HEK293T (cell line): Measurements from ENCODE around the gene WRAP53.

Experiments
- CTCF ChIA-PET: fragments of 350-600 bp; formaldehyde crosslinking; extraction: SDS; loops from one replicate; lab custom pipeline; 2021; ENCODE audit warnings: antibody characterized with exemption, inconsistent platforms; lab: Yijun Ruan, JAX
- POLR2A ChIA-PET: fragments of 350-600 bp; formaldehyde crosslinking; extraction: SDS; loops from one replicate; lab custom pipeline; 2020; ENCODE audit warnings: antibody characterized with exemption, inconsistent platforms; lab: Yijun Ruan, JAX
- DNase-seq: peaks from one replicate; pipeline ENCODE4 v3.0.0; 2012; ENCODE audit warnings: mixed read lengths; ENCODE audit errors: extremely low spot score
- ARNT ChIP-seq: fragments of 450-650 bp; IDR thresholded peaks from 2 replicates; pipeline ENCODE4 v1.6.1; 2017; ENCODE audit warnings: mild to moderate bottlenecking
- BHLHE40 ChIP-seq: fragments of 450-650 bp; IDR thresholded peaks from 2 replicates; pipeline ENCODE4 v1.6.1; 2016; ENCODE audit warnings: mild to moderate bottlenecking, moderate library complexity, borderline replicate concordance
- CTBP1 ChIP-seq: fragments of 450-650 bp; IDR thresholded peaks from 2 replicates; pipeline ENCODE4 v1.6.1; 2016; ENCODE audit warnings: borderline replicate concordance
- ELF4 ChIP-seq: fragments of 450-650 bp; IDR thresholded peaks from 2 replicates; pipeline ENCODE4 v1.6.1; 2017; ENCODE audit warnings: antibody characterized with exemption
- FOXA1 ChIP-seq: fragments of 450-650 bp; IDR thresholded peaks from 2 replicates; pipeline ENCODE4 v1.6.1; 2016; ENCODE audit warnings: mild to moderate bottlenecking
- FOXK2 ChIP-seq: fragments of 450-650 bp; IDR thresholded peaks from 2 replicates; pipeline ENCODE4 v1.6.1; 2016; ENCODE audit warnings: mild to moderate bottlenecking
- FOXM1 ChIP-seq: fragments of 450-650 bp; IDR thresholded peaks from 2 replicates; pipeline ENCODE4 v1.6.1; 2017; ENCODE audit warnings: mild to moderate bottlenecking, borderline replicate concordance
- HDGF ChIP-seq: fragments of 450-650 bp; IDR thresholded peaks from 2 replicates; pipeline ENCODE4 v1.6.1; 2017; ENCODE audit warnings: antibody characterized with exemption, borderline replicate concordance
- L3MBTL2 ChIP-seq: fragments of 450-650 bp; conservative IDR thresholded peaks from 2 replicates; pipeline ENCODE4 v1.6.1; 2016; ENCODE audit warnings: mild to moderate bottlenecking
- LEF1 ChIP-seq: fragments of 450-650 bp; IDR thresholded peaks from 2 replicates; pipeline ENCODE4 v1.6.1; 2017; ENCODE audit warnings: mild to moderate bottlenecking, borderline replicate concordance
- NFRKB ChIP-seq: fragments of 450-650 bp; IDR thresholded peaks from 2 replicates; pipeline ENCODE4 v1.6.1; 2016; ENCODE audit warnings: mild to moderate bottlenecking, moderate library complexity
- SP1 ChIP-seq: fragments of 450-650 bp; IDR thresholded peaks from 2 replicates; pipeline ENCODE4 v1.6.1; 2017
- SUZ12 ChIP-seq: fragments of 450-650 bp; IDR thresholded peaks from 2 replicates; pipeline ENCODE4 v1.6.1; 2016; ENCODE audit warnings: mild to moderate bottlenecking
- TARDBP ChIP-seq: fragments of 450-650 bp; IDR thresholded peaks from 2 replicates; pipeline ENCODE4 v1.6.1; 2016
- ZNF384 ChIP-seq: fragments of 450-650 bp; IDR thresholded peaks from 2 replicates; pipeline ENCODE4 v1.6.1; 2016
- TF ChIP-seq, protein P1 (sequence below): fragments of 450-650 bp; IDR thresholded peaks from 2 replicates; pipeline ENCODE4 v1.6.1; 2016

WRAP53 gene

DNA sequence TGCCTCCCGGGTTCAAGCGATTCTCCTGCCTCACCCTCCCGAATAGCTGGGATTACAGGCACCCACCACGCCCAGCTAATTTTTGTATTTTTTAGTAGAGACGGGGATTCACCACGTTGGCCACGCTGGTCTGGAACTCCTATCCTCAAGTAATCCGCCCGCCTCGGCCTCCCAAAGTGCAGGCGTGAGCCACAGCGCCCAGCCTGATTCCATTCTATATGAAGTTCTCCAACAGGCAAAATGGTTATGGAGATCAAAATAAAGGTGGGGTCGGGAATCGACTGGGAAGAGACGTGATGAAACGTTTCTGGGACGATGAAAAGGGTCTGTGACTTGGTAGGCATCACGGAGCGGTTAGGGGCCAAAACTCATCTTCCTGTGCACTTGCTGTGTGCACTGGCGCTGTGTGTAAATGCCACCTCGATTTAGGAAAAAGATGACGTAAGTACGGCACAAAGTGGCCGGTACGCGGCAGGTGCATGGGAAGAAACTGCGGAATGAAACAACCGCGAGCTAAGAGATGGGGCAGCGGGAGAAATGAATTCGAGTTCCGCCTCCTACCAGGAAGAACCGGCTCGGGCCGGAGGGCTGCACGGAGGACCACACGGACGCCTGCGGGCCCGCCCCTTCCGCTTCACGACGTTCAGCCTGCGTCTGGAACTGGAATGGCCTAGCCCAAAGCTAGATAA is 2.6 kb upstream of the WRAP53 start:
- TF ChIP-seq ZNF384 (no peak), CTBP1 (0 out of 2 replicates have a peak, but pooled peaks have one; percentile 21), BHLHE40 (no peak), NFRKB (no peak), FOXA1 (no peak), TARDBP (no peak), FOXK2 (no peak), HDGF (no peak), FOXM1 (no peak), SUZ12 (no peak), ARNT (no peak), L3MBTL2 (peak; percentile 55), LEF1 (no peak)
- TF ChIP-seq, protein P1, sequence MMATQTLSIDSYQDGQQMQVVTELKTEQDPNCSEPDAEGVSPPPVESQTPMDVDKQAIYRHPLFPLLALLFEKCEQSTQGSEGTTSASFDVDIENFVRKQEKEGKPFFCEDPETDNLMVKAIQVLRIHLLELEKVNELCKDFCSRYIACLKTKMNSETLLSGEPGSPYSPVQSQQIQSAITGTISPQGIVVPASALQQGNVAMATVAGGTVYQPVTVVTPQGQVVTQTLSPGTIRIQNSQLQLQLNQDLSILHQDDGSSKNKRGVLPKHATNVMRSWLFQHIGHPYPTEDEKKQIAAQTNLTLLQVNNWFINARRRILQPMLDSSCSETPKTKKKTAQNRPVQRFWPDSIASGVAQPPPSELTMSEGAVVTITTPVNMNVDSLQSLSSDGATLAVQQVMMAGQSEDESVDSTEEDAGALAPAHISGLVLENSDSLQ = no peak
- ChIA-PET POLR2A (interaction anchor here (0.6 to 7.9 kb wide), 25 partner anchors 11 to 356 kb away, joined by 3 to 236 read pairs (median 10); partner anchors contain the start of genes ATP1B2, DNAH2, EFNB3 and FXR2), CTCF (interaction anchor here (0.5 to 6.0 kb wide), 4 partner anchors 13 to 52 kb away, joined by 3 to 81 read pairs (median 3); partner anchors contain the start of gene SHBG)
- DNase-seq = peak; percentile 84

DNA sequence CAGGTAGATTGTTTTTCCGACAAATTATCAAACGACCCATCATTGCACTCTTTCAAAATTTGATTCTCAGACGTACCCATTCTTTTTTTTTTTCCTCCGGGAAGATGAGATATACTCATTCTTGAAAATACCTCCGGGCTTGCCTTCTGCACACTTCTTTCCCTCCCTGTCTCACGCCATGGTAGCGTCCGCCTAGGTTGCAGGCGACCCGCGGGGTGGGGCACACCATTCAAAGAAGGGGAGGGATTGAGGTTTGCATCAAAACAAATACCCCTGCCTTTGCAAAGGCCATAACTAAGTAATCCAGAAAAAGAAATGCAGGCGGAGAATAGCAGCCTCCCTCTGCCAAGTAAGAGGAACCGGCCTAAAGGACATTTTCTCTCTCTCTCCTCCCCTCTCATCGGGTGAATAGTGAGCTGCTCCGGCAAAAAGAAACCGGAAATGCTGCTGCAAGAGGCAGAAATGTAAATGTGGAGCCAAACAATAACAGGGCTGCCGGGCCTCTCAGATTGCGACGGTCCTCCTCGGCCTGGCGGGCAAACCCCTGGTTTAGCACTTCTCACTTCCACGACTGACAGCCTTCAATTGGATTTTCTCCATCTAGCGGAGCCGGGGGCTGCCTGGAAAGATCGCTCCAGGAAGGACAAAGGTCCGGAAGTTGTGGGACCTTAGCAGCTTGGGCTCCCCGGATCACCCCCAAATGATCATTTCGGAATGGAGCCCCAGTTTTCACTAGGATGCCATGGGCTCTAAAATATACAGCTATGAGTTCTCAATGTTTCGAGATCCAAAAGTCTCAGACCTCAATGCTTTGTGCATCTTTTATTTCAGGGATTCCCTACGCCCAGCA is 1.8 kb upstream of the WRAP53 start:
- ChIA-PET POLR2A (interaction anchor here (0.6 to 7.9 kb wide), 34 partner anchors 11 to 472 kb away, joined by 3 to 236 read pairs (median 8); partner anchors contain the start of genes ATP1B2, CD68, DNAH2 and EFNB3), CTCF (interaction anchor here (0.5 to 6.0 kb wide), 10 partner anchors 12 to 106 kb away, joined by 3 to 81 read pairs (median 4); partner anchors contain the start of genes DNAH2, EFNB3, SAT2 and SHBG)
- TF ChIP-seq NFRKB (peak; percentile 19; the same call in 1 of the 2 replicates), BHLHE40 (peak; percentile 98), SP1 (peak; percentile 4; the same call in 1 of the 2 replicates), HDGF (no peak), L3MBTL2 (no peak), ELF4 (peak; percentile 93)
- peak; percentile 72 for DNase-seq

DNA sequence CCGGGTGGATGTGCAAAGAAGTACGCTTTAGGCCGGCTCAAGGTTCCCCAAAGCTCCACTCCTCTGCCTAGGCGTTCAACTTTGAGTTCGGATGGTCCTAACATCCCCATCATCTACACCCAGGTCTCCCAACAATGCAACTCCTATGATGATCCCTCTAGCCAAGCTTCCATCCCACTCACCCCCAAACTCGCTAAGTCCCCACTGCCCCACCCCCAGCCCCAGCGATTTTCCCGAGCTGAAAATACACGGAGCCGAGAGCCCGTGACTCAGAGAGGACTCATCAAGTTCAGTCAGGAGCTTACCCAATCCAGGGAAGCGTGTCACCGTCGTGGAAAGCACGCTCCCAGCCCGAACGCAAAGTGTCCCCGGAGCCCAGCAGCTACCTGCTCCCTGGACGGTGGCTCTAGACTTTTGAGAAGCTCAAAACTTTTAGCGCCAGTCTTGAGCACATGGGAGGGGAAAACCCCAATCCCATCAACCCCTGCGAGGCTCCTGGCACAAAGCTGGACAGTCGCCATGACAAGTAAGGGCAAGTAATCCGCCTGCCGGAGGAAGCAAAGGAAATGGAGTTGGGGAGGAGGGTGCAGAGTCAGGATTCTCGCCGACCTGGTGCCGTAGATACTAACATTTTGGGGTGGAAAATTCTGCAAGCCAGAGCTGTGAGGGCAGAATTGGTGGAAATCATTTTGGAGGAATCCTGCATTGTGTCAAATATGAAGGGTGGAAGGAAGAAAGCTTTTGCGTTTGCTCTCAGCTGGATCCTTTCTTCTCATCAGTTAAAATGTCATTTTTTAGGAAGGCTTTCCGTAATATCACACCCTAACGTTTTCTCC is 987 bp upstream of the WRAP53 start, which contains the start of gene TP53:
TSS of gene TP53 (minus strand) at position 419 of the 836 bp plus-strand sequence. CDS start 10,896 bp downstream, outside the sequence.
- ChIA-PET POLR2A (interaction anchor here (0.6 to 7.9 kb wide), 42 partner anchors 9 to 473 kb away, joined by 3 to 236 read pairs (median 6); partner anchors contain the start of genes ATP1B2, CD68, DNAH2 and EFNB3), CTCF (interaction anchor here (0.5 to 6.0 kb wide), 19 partner anchors 14 to 640 kb away, joined by 3 to 81 read pairs (median 4); partner anchors contain the start of genes ATP1B2, DNAH2, EFNB3 and FXR2)
- DNase-seq = peak; percentile 79
- TF ChIP-seq SUZ12 (no peak), ARNT (0 out of 2 replicates have a peak, but pooled peaks have one; percentile 6), NFRKB (0 out of 2 replicates have a peak, but pooled peaks have one; percentile 30), ELF4 (peak; percentile 79), HDGF (no peak), L3MBTL2 (peak; percentile 88)
- TF ChIP-seq, protein P1 = no peak

DNA sequence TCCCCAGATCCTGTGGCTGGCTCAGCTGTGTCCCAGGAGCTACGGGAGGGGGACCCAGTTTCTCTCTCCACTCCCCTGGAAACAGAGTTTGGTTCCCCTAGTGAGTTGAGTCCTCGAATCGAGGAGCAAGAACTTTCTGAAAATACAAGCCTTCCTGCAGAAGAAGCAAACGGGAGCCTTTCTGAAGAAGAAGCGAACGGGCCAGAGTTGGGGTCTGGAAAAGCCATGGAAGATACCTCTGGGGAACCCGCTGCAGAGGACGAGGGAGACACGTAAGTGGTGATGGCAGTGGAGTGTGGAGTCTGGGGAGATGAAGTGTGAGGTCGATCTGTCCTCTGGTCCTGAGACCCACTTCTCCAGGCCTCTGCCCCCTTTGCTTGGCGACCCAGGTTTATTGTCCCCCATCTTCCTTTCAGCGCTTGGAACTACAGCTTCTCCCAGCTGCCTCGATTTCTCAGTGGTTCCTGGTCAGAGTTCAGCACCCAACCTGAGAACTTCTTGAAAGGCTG is 585 bp downstream of the WRAP53 start:
- DNase-seq = no peak
- ChIA-PET POLR2A (interaction anchor here (0.8 to 7.9 kb wide), 16 partner anchors 10 to 359 kb away, joined by 3 to 236 read pairs (median 14); partner anchors contain the start of genes ATP1B2, CD68, EFNB3 and FXR2), CTCF (interaction anchor here (1.1 to 6.0 kb wide), 8 partner anchors 15 to 207 kb away, joined by 3 to 81 read pairs (median 6); partner anchors contain the start of genes ATP1B2, EFNB3, FXR2 and SAT2)
- no peak for TF ChIP-seq LEF1
- TF ChIP-seq, protein P1 = no peak
- TF ChIP-seq L3MBTL2 = no peak
- no peak for TF ChIP-seq SP1
- TF ChIP-seq SUZ12 = no peak
- no peak for TF ChIP-seq BHLHE40
- TF ChIP-seq FOXA1 = no peak
- TF ChIP-seq ARNT = no peak
- no peak for TF ChIP-seq NFRKB
- no peak for TF ChIP-seq ZNF384
- no peak for TF ChIP-seq CTBP1
- no peak for TF ChIP-seq ELF4
- TF ChIP-seq FOXK2 = no peak
- no peak for TF ChIP-seq HDGF
- TF ChIP-seq FOXM1 = no peak
- TF ChIP-seq TARDBP = no peak
